HG02870 (cell line): ENCODE measurements around the gene CD81.
A peak's percentile ranks its signal among the peaks of the same experiment; 100 is the strongest.

Source experiments
- ATAC-seq: cut with Tn5 transposase; IDR thresholded peaks from one replicate; pipeline ENCODE4 v1.9.1; 2021; ENCODE audit warnings: mild to moderate bottlenecking, moderate library complexity; ENCODE audit not compliant: unreplicated experiment

CD81 gene

DNA sequence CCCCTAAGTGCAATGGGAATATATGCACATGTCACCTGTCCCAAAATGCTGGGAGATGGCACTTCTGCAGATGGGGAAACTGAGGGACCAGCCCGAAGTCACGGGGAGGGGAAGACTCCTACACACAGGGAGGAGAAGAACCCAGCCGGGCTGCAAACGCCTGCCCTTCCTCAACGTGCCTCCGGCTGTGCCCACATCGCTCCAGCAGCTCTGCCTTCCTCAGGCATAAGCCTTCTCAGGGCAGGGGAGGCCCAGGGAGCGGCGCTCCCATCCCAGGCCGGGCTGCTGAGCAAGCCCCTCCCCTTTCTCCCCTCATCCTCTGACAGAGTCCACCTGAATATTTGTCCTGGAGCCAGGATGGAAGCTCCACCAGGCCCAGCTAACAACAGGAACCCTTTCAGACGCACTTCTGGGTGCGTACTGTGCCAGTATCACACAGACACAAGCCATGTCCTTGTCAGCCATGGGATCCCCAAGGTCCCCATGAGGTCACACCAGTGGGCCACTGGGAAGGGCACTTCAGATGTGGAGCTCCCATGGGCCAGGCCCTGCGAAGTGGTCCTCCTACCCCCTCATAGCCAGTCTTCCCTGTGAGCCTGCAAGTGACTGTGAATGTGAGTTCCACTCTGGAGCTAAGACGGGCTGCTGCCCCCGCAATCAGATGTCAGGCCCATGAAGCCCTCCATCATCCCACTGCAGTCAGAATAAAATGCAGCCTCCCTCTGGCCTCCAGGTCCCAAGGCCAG is 2.5 kb upstream of the CD81 start:
- ATAC-seq = no peak

GRCh38 chr11:2375341-2375853 is 1.7 kb upstream of the CD81 start:
- ATAC-seq = no peak

- no peak for ATAC-seq
Observed at GRCh38 chr11:2375964-2376551, 1.1 kb upstream of the CD81 start.

- ATAC-seq = peak; percentile 7
Observed at GRCh38 chr11:2377511-2378443, 667 bp downstream of the CD81 start.

- no peak for ATAC-seq
Observed at GRCh38 chr11:2378527-2379210, 1.6 kb downstream of the CD81 start.

DNA sequence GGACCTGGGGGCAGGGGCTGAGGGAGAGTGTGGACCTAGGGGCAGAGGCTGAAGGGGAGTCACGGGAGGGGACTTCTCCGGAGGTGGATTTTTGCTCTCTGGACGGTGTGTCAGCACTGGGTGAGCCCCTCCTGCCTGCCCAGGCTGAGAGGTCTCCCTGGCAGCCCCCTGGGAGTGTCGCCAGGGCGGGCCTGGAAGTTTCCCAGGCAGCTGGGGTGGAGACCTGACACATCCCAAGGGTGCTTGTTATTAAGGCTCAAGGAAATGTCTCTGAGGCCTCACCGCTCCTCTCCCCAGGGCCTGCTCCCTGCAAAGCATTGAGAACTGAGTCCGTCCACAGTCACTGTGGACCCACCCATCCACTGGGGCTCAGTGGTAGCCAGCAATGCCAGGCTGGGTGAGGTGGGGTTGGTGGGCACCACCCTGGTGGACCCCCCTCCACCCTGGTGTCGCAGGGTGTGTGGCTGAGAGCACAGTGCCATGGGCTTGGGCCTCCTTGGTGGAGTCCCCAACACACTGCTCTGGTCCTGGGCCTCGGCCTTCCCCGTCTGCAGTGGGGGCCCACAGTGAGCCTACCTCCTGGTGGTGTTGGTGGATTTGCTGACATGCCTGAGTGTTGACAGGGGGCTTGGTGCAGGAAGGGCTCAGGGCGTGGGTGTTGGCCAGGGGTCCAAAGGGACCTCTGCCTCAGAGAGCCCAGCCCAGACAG is 2.5 kb downstream of the CD81 start:
- no peak for ATAC-seq

DNA sequence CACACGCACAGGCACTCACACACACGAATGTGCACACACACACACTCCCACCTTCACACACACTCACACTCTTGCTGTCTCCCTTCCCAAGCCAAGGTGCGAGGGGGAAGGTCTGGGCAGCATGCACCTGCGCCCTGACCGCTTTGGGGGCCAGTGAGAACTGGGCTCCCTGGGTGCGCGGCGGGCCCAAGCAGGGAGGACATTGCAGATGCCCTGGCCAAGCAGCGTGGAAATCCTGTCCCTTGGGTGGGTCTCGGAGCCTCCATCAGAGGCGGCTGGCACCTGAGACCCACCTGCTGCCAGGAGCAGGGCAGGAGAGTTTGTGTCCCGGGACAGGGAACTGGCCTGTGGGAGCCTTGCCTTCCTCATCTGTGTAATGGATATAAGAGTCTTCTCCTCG is 3.3 kb downstream of the CD81 start:
- no peak for ATAC-seq

DNA sequence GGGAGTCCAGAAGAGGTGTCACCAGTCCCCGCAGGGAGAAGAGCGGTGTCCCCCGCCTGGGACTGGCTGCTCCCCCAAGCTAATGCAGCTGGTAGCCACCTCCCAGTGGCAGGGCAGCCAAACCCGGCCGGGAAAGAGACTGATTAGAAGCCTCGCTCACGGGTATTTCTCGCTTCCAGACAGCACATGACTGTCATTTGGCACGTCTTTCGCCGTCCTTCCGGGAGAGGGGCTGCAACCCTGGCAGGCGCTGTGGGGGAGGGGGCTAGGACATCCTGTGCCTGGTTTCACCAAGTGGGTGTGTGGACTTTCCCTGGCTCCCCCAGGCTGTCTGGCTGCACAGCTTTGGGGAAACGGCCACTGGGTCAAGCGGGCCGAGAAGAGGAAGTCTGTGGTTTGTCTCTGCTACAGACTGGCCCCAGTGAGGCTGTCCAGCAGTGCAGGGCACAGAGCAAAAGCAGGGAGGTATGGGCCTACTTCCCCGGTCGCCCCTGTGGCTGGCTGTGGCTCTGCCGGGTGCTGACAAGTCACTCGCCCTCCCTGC is 3.8 kb downstream of the CD81 start:
- ATAC-seq = no peak

GRCh38 chr11:2381494-2382128 is 4.5 kb downstream of the CD81 start:
- ATAC-seq = no peak

DNA sequence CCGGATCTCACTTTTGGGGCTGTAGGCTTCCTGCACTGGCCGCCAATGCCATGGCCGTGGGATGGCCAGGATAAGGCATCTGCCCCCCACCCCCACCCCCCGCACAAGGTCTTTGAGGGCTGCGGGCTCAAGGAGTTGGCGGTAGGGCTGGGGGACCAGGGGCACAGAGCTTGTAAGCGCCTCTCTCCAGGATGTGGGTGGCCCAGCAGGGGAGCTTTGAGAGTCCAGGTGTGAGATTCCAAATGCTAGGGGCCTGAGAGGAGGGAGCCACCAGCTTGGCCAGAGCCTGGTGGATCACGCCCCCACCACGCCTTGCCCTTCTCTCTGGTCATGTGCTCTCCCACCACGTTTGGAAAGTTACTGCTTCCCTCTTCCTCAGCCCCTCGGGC is 5.0 kb downstream of the CD81 start:
- ATAC-seq = no peak

DNA sequence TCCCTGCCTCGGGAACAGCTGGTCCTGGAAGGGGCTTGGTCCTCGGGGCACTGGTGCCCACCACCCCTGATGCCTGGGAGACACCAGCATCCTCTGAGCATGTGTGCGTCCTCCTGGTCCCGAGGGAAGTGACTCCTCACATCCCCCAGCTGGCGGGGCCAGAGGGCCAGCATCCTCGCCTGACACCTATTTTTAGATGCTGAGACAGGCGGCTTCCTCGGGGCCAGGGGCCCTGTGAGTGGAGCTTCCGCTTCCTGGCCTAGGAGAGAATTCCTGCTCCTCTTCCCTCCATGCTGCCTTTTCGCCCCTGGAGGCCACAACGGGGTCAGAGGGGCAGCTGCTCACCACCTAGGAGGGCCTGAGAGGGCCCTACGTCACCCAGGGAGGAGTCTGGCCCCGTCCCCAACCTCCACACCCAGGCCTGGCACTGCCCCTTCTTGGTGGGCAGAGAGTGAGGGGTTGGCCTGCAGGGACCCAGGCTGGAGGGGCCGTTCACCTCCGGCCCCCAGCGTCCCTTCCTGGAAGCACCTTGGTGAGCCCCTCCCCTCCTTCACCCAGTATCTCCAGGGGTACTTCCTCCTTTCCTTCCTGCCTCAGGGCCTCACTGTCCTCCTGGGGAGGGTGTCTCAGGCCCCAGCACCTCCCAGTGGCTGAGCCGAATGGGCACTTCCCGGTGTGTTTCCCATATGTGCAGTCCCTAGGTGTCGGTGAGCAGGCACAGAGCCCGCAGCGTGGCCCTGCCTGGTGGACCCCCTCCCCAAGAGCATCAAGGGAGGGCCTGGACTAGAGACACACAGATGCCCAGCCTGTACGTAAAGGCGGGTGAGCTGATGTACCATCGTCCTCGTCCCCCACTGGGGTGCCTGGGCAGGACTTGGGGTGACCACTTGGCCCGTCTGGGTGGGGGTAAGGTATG is 6.1 kb downstream of the CD81 start:
- ATAC-seq = no peak

- no peak for ATAC-seq
Observed at GRCh38 chr11:2383852-2384804, 7.0 kb downstream of the CD81 start.

- ATAC-seq = peak; percentile 48
Observed at GRCh38 chr11:2385156-2386151, 8.3 kb downstream of the CD81 start.

DNA sequence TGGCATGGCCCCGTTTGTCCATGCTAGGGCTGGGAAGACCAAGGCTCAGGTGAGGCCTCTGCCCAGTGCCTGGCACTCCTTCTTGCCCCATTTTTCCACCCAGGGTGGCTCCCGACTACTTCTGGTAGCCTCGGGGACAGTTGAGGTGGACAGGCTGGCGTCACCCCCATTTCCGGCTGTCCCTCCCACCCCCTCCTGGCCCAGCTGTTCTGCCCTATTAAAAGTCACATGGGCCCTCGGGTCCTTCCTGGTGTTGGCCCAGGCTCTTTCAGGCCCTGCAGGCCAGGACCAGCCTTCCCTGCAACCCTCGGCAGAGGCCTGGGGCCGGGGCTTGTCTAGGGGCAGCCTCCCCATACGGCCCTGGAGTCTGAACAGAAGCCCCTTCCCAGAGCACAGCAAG is 9.5 kb downstream of the CD81 start:
- no peak for ATAC-seq

DNA sequence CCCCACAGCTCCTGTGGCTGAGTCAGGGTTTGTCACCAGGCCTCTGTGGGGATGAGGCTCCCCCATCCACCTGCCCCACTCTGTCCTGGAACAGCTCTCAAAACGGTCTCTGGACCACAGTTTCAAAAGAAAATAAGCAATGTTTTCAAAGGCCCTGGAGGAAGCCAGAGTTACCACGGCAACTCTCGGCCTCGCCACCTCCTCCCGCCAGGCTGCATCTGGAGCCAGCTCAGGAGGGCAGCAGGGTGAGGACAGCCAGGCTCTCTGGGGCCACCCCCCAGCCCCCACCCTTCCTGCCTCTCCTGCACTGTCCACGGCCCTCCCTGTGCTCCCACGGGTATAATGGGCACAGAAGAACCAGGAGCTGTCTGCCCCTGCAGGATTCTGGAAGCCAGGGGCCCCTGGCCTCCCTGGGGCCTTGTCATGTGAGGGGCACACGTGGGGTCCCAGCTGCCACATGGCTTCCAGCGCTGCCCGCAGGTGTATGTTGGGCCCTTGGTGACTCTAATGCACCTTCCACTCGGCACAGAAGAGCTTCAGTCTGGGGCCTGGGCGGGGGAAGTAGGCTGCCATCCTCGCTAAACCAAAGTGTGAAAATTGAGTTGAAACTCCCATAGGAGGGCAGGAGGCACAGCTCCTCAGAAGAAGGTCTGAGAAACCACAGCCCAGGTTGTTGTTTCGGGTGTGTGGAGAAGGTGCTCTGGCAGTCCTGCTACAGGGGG is 10.3 kb downstream of the CD81 start:
- ATAC-seq = no peak
